HepG2 (cell line): Measurements from ENCODE around the gene BLVRA. TPM values are rescaled to one million over a fixed set of nuclear protein-coding genes. Genes with fewer than 3 reads are reported as not detected.

Experiments used
- ATRX ChIP-seq: sonication (generic); formaldehyde crosslinking; IDR thresholded peaks from 2 replicates; pipeline ENCODE4 v1.4.0; 2020; ENCODE audit warnings: missing genetic modification reagents, borderline replicate concordance
- CSRNP1 ChIP-seq: sonication (generic); formaldehyde crosslinking; IDR thresholded peaks from 2 replicates; pipeline ENCODE4 v1.8.1; 2023; ENCODE audit warnings: mild to moderate bottlenecking, missing genetic modification reagents
- MAFK ChIP-seq, 2 experiments: IDR thresholded peaks in 1 of 2; conservative IDR thresholded peaks in 1 of 2; 2 replicates each; pipeline ENCODE4 v1.6.1; 2011; ENCODE audit warnings: improper control_type of control experiment in 2 of 2, low read length in 2 of 2
- MIER3 ChIP-seq: IDR thresholded peaks from 2 replicates; pipeline ENCODE4 v1.6.1; 2016; ENCODE audit warnings: missing compliant biosample characterization, borderline replicate concordance
- MLX ChIP-seq: IDR thresholded peaks from 2 replicates; pipeline ENCODE4 v1.6.1; 2016
- RBM22 ChIP-seq: fragments of 200-400 bp; formaldehyde crosslinking; optimal IDR thresholded peaks from 2 replicates; pipeline ENCODE3; 2017; ENCODE audit warnings: mild to moderate bottlenecking, low read length, moderate library complexity
- SMARCE1 ChIP-seq: fragments of 450-650 bp; IDR thresholded peaks from 2 replicates; pipeline ENCODE4 v1.6.1; 2017; ENCODE audit warnings: borderline replicate concordance
- SOX5 ChIP-seq: IDR thresholded peaks from 2 replicates; pipeline ENCODE4 v1.6.1; 2016; ENCODE audit warnings: borderline replicate concordance
- ZHX1 ChIP-seq: sonication (generic); formaldehyde crosslinking; IDR thresholded peaks from 2 replicates; pipeline ENCODE4 v1.8.1; 2022; ENCODE audit warnings: low read depth, mild to moderate bottlenecking, missing genetic modification reagents
- ZNF17 ChIP-seq: sonication (generic); formaldehyde crosslinking; IDR thresholded peaks from 2 replicates; pipeline ENCODE4 v1.5.0; 2020; ENCODE audit warnings: mild to moderate bottlenecking, missing genetic modification reagents
- ZNF749 ChIP-seq: sonication (generic); formaldehyde crosslinking; IDR thresholded peaks from 2 replicates; pipeline ENCODE4 v1.8.0; 2022; ENCODE audit warnings: mild to moderate bottlenecking, missing genetic modification reagents, moderate library complexity, borderline replicate concordance
- ZSCAN29 ChIP-seq: sonication (generic); formaldehyde crosslinking; conservative IDR thresholded peaks from 2 replicates; pipeline ENCODE4 v1.4.0; 2020; ENCODE audit warnings: mild to moderate bottlenecking, missing genetic modification reagents
- polyA plus RNA-seq, 8 experiments: library from polyadenylated mRNA; depleted of rRNA in 3 of 8; stranded (reverse) in 7 of 8; unstranded in 1 of 8; fragments of >200 nt; fragmentation: Illumina TruSeq in 4 of 8; extraction: Trizol in 4 of 8; gene quantifications; 2 replicates each; pipeline versions ENCODE4 v1.2.1 to v1.2.3, GENCODE V29; 2011 to 2016; ENCODE audit warnings: low read depth in 4 of 8, missing spikeins in 1 of 8, mixed read lengths in 1 of 8; ENCODE audit not compliant: insufficient read depth in 1 of 8
- total RNA-seq, 5 experiments: library from RNA; depleted of rRNA; stranded (reverse); fragments of >200 nt; fragmentation: Illumina TruSeq; extraction: Trizol; gene quantifications; 2 replicates each; pipeline ENCODE4 v1.2.3, GENCODE V29; 2016; ENCODE audit warnings: low read depth in 1 of 5
- TF ChIP-seq, protein P1 (sequence below): sonication (generic); formaldehyde crosslinking; IDR thresholded peaks from 2 replicates; pipeline ENCODE4 v1.4.0; 2020; ENCODE audit warnings: mild to moderate bottlenecking, missing genetic modification reagents
- TF ChIP-seq, protein P2 (sequence below): sonication (generic); formaldehyde crosslinking; conservative IDR thresholded peaks from 2 replicates; pipeline ENCODE4 v1.4.0; 2020; ENCODE audit warnings: missing genetic modification reagents

BLVRA gene
- total and polyA plus RNA-seq, 2 of the 13 experiments (the other 11 are each of a cell fraction or from before 2014, with no cell fraction given), result 39.2 to 64.2 TPM

- TF ChIP-seq ATRX (CRISPR knock-in tag) (no peak), SOX5 (CRISPR knock-in tag) (peak; percentile 59; the same call in 1 of the 2 replicates), SMARCE1 (no peak), ZNF749 (no peak), MAFK (conservative IDR thresholded peaks at IDR 0.05 in 1 of 2, IDR thresholded peaks at IDR 0.05 in 1 of 2; ENCODE audit: low read length in 2 of 2) (no peak), MIER3 (CRISPR knock-in tag) (no peak), ZNF17 (CRISPR knock-in tag) (no peak), MLX (CRISPR knock-in tag) (0 out of 2 replicates have a peak, but pooled peaks have one; percentile 43), RBM22 (no peak), ZHX1 (CRISPR knock-in tag) (no peak), ZSCAN29 (CRISPR knock-in tag) (0 out of 2 replicates have a peak, but pooled peaks have one; percentile 35), CSRNP1 (CRISPR knock-in tag) (no peak)
- TF ChIP-seq, protein P1, sequence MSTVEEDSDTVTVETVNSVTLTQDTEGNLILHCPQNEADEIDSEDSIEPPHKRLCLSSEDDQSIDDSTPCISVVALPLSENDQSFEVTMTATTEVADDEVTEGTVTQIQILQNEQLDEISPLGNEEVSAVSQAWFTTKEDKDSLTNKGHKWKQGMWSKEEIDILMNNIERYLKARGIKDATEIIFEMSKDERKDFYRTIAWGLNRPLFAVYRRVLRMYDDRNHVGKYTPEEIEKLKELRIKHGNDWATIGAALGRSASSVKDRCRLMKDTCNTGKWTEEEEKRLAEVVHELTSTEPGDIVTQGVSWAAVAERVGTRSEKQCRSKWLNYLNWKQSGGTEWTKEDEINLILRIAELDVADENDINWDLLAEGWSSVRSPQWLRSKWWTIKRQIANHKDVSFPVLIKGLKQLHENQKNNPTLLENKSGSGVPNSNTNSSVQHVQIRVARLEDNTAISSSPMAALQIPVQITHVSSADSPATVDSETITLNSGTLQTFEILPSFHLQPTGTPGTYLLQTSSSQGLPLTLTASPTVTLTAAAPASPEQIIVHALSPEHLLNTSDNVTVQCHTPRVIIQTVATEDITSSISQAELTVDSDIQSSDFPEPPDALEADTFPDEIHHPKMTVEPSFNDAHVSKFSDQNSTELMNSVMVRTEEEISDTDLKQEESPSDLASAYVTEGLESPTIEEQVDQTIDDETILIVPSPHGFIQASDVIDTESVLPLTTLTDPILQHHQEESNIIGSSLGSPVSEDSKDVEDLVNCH (CRISPR knock-in tag), result no peak
- TF ChIP-seq, protein P2, sequence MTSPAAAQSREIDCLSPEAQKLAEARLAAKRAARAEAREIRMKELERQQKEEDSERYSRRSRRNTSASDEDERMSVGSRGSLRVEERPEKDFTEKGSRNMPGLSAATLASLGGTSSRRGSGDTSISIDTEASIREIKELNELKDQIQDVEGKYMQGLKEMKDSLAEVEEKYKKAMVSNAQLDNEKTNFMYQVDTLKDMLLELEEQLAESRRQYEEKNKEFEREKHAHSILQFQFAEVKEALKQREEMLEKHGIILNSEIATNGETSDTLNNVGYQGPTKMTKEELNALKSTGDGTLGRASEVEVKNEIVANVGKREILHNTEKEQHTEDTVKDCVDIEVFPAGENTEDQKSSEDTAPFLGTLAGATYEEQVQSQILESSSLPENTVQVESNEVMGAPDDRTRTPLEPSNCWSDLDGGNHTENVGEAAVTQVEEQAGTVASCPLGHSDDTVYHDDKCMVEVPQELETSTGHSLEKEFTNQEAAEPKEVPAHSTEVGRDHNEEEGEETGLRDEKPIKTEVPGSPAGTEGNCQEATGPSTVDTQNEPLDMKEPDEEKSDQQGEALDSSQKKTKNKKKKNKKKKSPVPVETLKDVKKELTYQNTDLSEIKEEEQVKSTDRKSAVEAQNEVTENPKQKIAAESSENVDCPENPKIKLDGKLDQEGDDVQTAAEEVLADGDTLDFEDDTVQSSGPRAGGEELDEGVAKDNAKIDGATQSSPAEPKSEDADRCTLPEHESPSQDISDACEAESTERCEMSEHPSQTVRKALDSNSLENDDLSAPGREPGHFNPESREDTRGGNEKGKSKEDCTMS (CRISPR knock-in tag), result no peak
These were observed 23.5 kb downstream of the BLVRA start (continued) for GRCh38 chr7:43781726-43782607.
